ENCODE data around the gene HSD11B2. TPM values are rescaled to one million over a fixed set of nuclear protein-coding genes. Genes with fewer than 3 reads are reported as not detected.

The HSD11B2 gene
- total RNA-seq, 2 experiments from 2014 or later = 0.86 to 1.1 TPM

- Mint-ChIP-seq H3K27me3 (ENCODE audit: low read depth) (peaks cover 20% of the 10 kb centered on the region), H3K4me3 (no peak overlapping the region)
Measured at GRCh38 chr16:67392301-67393059, 38.4 kb upstream of the HSD11B2 start.

DNA sequence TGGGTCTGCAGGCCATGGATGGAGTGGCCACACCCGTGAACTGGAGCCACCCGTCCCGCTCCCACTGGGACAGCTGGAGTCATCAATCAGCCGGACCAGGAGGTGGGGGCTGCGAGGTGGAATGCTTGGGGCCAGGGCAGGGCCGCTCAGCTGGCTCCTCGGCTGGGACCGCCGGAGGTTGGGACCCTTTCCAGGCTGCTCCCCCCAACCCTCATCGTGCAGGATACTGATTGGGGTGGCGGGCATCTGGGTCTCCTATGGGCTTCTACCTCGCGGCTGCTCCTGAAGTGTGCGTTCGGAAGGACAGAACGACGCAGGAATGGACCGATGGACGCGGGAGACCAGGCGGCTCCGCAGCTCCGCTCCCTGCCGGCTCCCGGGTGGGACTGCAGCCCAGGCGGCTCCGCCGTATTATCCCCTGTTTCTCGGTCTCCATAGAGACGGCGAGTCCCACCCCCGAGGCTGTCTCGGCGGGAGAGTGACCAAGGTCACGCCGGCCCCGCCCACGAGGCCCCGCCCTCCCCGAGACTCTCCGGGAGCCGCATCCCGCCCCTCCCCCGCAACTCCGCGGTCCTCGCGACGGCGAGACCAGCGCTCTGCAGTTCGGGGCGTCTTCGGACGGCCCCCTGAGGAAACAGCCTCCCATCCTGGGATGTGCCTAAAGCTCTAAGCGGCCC is 37.7 kb upstream of the HSD11B2 start, which contains the start of gene TPPP3:
Gene TPPP3 (minus strand): TSS at position 388 of the 677 bp plus-strand sequence. CDS start 2,387 bp downstream, outside the sequence.
- intact Hi-C loops (cut with micrococcal nuclease) = loop anchor here (1.0 to 10.0 kb wide), 2 partner anchors 238 to 375 kb away; partner anchors contain the start of genes B3GNT9, FBXL8 and TRADD
- Mint-ChIP-seq H3K9me3 (no peaks in the 10 kb centered on the region), H3K27me3 (ENCODE audit: low read depth) (peaks cover 20% of the 10 kb centered on the region), H3K4me1 (ENCODE audit: low read depth) (peaks cover 7% of the 10 kb centered on the region), H3K36me3 (ENCODE audit: low read depth) (no peaks in the 10 kb centered on the region), H3K4me3 (peak within 1 kb of the TSS; percentile 15), H3K27ac (no peak within 1 kb of the TSS)
- DNase-seq = peak; percentile 47
- CTCF ChIA-PET = interaction anchor here (0.6 to 1.8 kb wide), 6 partner anchors 13 to 132 kb away, joined by 3 to 6 read pairs (median 3); no protein-coding TSS in a partner anchor

More at GRCh38 chr16:67392301-67393059, 38.4 kb upstream of the HSD11B2 start:
- Mint-ChIP-seq H3K4me1 (ENCODE audit: low read depth) (peaks cover 7% of the 10 kb centered on the region), H3K36me3 (ENCODE audit: low read depth) (no peaks in the 10 kb centered on the region), H3K9me3 (no peaks in the 10 kb centered on the region), H3K27ac (no peak overlapping the region)
- CTCF ChIA-PET = interaction anchor here (0.6 to 1.8 kb wide), 4 partner anchors 15 to 131 kb away, joined by 3 to 5 read pairs (median 4); no protein-coding TSS in a partner anchor
- no peak for DNase-seq
- intact Hi-C loops (cut with micrococcal nuclease) = loop anchor here (1.0 to 10.0 kb wide), 2 partner anchors 238 to 374 kb away; partner anchors contain the start of genes B3GNT9, FBXL8 and TRADD

GRCh38 chr16:67393788-67394154 is 37.1 kb upstream of the HSD11B2 start:
- H3K27me3 Mint-ChIP-seq (ENCODE audit: low read depth) = peaks cover 20% of the 10 kb centered on the region
- CTCF ChIA-PET = interaction anchor here (1.0 to 1.8 kb wide), 5 partner anchors 13 to 116 kb away, joined by 3 to 6 read pairs (median 3); no protein-coding TSS in a partner anchor
- peaks cover 7% of the 10 kb centered on the region for H3K4me1 Mint-ChIP-seq (ENCODE audit: low read depth)
- H3K9me3 Mint-ChIP-seq = no peaks in the 10 kb centered on the region
- peak overlapping the region; percentile 15 for H3K4me3 Mint-ChIP-seq
- H3K27ac Mint-ChIP-seq = no peak overlapping the region
- no peak for DNase-seq
- intact Hi-C loops (cut with micrococcal nuclease) = loop anchor here (1.0 to 10.0 kb wide), 2 partner anchors 239 to 375 kb away; partner anchors contain the start of genes B3GNT9, FBXL8 and TRADD
- no peaks in the 10 kb centered on the region for H3K36me3 Mint-ChIP-seq (ENCODE audit: low read depth)

DNA sequence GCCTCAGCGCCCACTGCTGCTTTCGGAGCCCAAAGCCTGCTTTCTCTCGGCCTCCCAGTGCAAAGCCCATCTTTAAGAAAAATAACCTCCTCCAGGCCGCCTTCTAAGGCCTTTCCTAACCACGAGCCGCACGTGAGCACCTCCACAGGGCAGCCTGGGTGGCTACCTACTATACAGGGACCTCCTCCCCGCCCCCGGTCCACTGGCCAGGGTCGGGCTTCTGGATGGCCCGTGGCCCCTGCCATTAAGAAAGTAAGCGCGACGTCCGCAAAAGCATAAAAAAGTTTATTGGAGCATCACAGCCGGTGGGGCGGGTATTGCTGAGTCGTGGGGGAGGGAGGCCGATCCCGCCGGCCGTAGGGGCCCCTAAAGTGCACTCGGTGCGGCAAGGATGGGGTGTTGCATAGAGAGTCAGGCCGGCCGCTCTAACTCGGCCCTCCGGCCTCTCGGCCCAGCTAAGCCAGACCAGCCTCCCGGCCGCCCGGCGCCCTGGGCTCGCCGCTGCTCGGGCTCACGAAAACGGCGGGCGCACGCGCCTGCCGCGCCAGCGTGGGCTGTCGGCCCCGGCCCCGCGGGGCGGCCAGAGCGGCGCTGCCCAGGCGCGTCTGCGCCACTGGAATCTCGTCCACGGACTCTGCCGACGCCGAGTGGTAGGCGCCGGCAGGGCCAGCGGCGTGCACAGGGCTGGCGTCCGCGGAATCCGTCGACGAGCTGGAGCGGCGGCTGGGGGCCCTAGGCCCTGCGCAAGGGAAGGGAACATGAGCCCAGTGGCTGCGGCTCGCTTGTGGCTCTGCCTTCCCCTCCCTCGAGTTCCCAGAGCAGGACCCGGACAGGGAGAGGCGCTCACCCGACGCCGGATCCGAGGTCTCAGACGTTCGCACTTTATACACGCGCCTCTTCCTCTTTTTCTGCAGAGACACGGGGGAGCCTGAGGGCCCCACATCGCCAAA is 36.5 kb upstream of the HSD11B2 start:
- H3K27ac Mint-ChIP-seq = no peak overlapping the region
- H3K9me3 Mint-ChIP-seq = no peaks in the 10 kb centered on the region
- peaks cover 7% of the 10 kb centered on the region for H3K4me1 Mint-ChIP-seq (ENCODE audit: low read depth)
- DNase-seq = no peak
- peak overlapping the region; percentile 15 for H3K4me3 Mint-ChIP-seq
- no peaks in the 10 kb centered on the region for H3K36me3 Mint-ChIP-seq (ENCODE audit: low read depth)
- H3K27me3 Mint-ChIP-seq (ENCODE audit: low read depth) = peaks cover 20% of the 10 kb centered on the region
- intact Hi-C loops (cut with micrococcal nuclease) = loop anchor here (10.0 kb wide), 1 partner anchor 240 kb away; the partner anchor contains the start of genes B3GNT9, FBXL8 and TRADD
- CTCF ChIA-PET = interaction anchor here (0.5 to 1.8 kb wide), 7 partner anchors 13 to 126 kb away, joined by 3 to 6 read pairs (median 3); partner anchors contain the start of gene PLEKHG4

DNA sequence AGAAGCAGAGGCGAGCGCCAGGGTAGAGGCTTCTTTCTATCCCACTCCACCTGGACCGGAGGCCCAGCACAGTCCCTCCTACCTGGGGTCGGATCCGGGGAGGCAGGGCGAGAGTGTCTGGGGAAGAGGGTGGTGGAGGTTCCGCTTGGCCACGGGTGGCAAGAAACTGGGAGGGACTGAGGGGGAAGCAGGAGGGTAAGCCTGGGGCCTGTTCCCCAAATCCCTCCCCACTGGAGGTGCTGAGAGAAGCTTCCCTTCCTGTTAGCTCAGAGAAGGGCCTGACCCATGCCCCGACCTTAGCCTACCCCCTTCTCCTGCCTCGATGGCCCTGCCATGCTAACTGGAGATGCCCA is 35.8 kb upstream of the HSD11B2 start:
- Mint-ChIP-seq H3K27ac (no peak overlapping the region), H3K36me3 (ENCODE audit: low read depth) (no peaks in the 10 kb centered on the region), H3K4me1 (ENCODE audit: low read depth) (peaks cover 7% of the 10 kb centered on the region), H3K9me3 (no peaks in the 10 kb centered on the region), H3K4me3 (no peak overlapping the region), H3K27me3 (ENCODE audit: low read depth) (peaks cover 20% of the 10 kb centered on the region)
- CTCF ChIA-PET = interaction anchor here (0.5 to 1.3 kb wide), 2 partner anchors 117 to 127 kb away, joined by 3 to 6 read pairs; partner anchors contain the start of gene PLEKHG4
- intact Hi-C loops (cut with micrococcal nuclease) = loop anchor here (10.0 kb wide), 1 partner anchor 240 kb away; the partner anchor contains the start of genes B3GNT9, FBXL8 and TRADD
- no peak for DNase-seq

DNA sequence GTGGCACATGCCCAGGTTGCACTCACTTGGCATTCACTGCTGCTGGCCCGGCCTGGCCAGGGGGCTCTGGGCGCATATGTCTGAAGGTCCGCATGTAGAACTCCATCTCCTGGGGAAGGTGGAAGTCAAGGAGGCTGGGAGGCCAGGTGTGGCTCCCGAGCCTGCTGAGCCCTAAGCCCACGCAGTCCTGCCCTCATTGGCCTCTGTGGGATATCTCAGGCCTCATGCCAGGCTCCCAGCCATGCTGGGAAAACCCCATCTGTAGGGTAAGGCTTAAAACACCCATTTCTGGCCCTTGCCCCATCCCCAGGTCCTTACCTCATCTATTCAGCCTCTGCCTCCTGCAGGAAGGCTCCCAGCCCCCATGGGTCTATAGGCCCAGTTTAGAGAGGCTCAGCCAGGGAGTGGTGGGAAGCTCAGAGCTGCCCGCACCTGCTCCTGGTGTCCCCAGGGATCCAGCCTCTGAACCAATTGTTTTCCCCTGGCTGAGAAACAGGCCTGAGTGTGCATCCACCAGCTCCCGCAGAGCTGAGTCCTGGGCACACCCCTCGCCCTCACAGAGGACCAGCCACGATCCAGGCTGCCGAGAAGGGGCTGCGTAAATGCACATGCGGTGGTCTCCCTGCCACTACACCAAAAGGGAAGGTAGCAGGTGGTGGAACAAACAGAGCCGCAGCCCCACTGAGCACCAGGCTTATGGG is 35.3 kb upstream of the HSD11B2 start:
- peaks cover 7% of the 10 kb centered on the region for H3K4me1 Mint-ChIP-seq (ENCODE audit: low read depth)
- CTCF ChIA-PET = interaction anchor here (1.3 kb wide), 1 partner anchor 117 kb away, joined by 6 read pairs; the partner anchor contains the start of gene PLEKHG4
- DNase-seq = no peak
- H3K9me3 Mint-ChIP-seq = no peaks in the 10 kb centered on the region
- H3K36me3 Mint-ChIP-seq (ENCODE audit: low read depth) = no peaks in the 10 kb centered on the region
- no peak overlapping the region for H3K4me3 Mint-ChIP-seq
- H3K27me3 Mint-ChIP-seq (ENCODE audit: low read depth) = peaks cover 20% of the 10 kb centered on the region
- H3K27ac Mint-ChIP-seq = no peak overlapping the region
- intact Hi-C loops (cut with micrococcal nuclease) = loop anchor here (10.0 kb wide), 1 partner anchor 241 kb away; the partner anchor contains the start of genes B3GNT9, FBXL8 and TRADD

GRCh38 chr16:67396159-67397035 is 34.5 kb upstream of the HSD11B2 start:
- Mint-ChIP-seq H3K4me1 (ENCODE audit: low read depth) (peaks cover 7% of the 10 kb centered on the region), H3K4me3 (no peak overlapping the region), H3K36me3 (ENCODE audit: low read depth) (no peaks in the 10 kb centered on the region), H3K9me3 (no peaks in the 10 kb centered on the region), H3K27me3 (ENCODE audit: low read depth) (peaks cover 20% of the 10 kb centered on the region), H3K27ac (no peak overlapping the region)
- CTCF ChIA-PET = no interaction called here
- intact Hi-C loops (cut with micrococcal nuclease) = loop anchor here (10.0 kb wide), 1 partner anchor 242 kb away; the partner anchor contains the start of genes B3GNT9, FBXL8 and TRADD
- DNase-seq = no peak

GRCh38 chr16:67397036-67397801 is 33.7 kb upstream of the HSD11B2 start:
- Mint-ChIP-seq H3K36me3 (ENCODE audit: low read depth) (no peaks in the 10 kb centered on the region), H3K4me1 (ENCODE audit: low read depth) (peaks cover 7% of the 10 kb centered on the region), H3K27me3 (ENCODE audit: low read depth) (peaks cover 20% of the 10 kb centered on the region), H3K27ac (no peak overlapping the region), H3K9me3 (no peaks in the 10 kb centered on the region), H3K4me3 (no peak overlapping the region)
- CTCF ChIA-PET = interaction anchor here (0.8 to 1.3 kb wide), 4 partner anchors 31 to 192 kb away, joined by 3 to 4 read pairs (median 4); no protein-coding TSS in a partner anchor
- intact Hi-C loops (cut with micrococcal nuclease) = loop anchor here (10.0 kb wide), 1 partner anchor 242 kb away; the partner anchor contains the start of genes B3GNT9, FBXL8 and TRADD
- DNase-seq = no peak

DNA sequence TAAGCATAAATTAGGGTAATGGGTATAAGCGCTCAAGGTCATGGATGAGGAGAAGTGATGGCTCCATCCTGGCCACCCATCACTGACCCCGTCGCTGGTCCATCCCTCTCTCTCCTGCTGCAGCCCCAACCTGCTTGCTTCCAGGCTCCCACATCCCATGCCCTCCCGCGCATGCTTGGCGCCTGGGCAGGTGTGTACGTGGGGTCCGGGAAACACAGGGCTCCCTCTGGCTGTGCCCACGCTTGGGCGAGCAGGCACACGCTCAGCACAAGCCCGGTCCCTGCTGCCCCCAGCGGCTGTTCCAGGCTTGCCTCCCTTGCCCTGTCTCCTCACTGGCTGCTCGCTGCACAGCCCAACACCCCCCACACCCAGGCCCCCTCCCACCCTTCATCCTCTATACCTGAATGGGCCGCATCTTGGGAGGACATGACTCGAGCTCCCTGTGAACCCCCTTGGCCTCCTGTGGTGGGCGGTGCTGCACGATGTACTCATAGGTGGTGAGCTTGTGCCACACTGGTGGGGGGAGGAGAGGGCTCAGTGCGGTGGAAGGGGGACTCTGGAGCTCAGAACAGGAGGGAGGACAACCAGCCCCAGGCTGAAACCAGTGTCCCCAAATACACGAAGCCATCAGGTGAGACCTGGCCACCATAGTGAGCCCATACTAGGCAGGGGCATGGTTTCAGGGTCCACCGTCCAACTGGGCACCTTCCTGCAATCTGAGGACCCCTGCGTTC is 32.9 kb upstream of the HSD11B2 start:
- Mint-ChIP-seq H3K4me3 (no peak overlapping the region), H3K36me3 (ENCODE audit: low read depth) (no peaks in the 10 kb centered on the region), H3K9me3 (no peaks in the 10 kb centered on the region), H3K4me1 (ENCODE audit: low read depth) (peaks cover 7% of the 10 kb centered on the region), H3K27me3 (ENCODE audit: low read depth) (peaks cover 20% of the 10 kb centered on the region), H3K27ac (no peak overlapping the region)
- DNase-seq = no peak
- CTCF ChIA-PET = interaction anchor here (0.6 to 3.1 kb wide), 11 partner anchors 30 to 193 kb away, joined by 3 to 19 read pairs (median 4); partner anchors contain the start of genes KCTD19 and LRRC36
- intact Hi-C loops (cut with micrococcal nuclease) = loop anchor here (10.0 kb wide), 1 partner anchor 243 kb away; the partner anchor contains the start of genes B3GNT9, FBXL8 and TRADD
